GM23338 (cell line): ENCODE results near the gene TRPM3. TPM values are rescaled to one million over a fixed set of nuclear protein-coding genes. Genes with fewer than 3 reads are reported as not detected.

Experiments used
- ATAC-seq: fragments of 200-7000 bp; cut with Tn5 transposase; 3 replicates; pipeline ENCODE4 v1.9.1; 2020
- DNase-seq: peaks from one replicate; pipeline ENCODE4 v3.0.0-alpha.2; 2015; ENCODE audit warnings: low spot score
- H2AFZ ChIP-seq: fragments of 200-600 bp; sonication (generic); 2 replicates; pipeline ENCODE4 v1.8.0; 2016; ENCODE audit warnings: antibody characterized with exemption, mild to moderate bottlenecking, moderate library complexity
- H3F3A ChIP-seq: fragments of 200-600 bp; sonication (generic); replicated peaks from 2 replicates; pipeline ENCODE4 v1.8.0; 2017; ENCODE audit warnings: antibody characterized with exemption, mixed run types, low read depth
- H3K27ac ChIP-seq: fragments of 200-600 bp; sonication (generic); 2 replicates; pipeline ENCODE4 v1.6.1; 2016; ENCODE audit warnings: low read depth
- H3K27me3 ChIP-seq: fragments of 200-600 bp; sonication (generic); 2 replicates; pipeline ENCODE4 v1.8.0; 2016; ENCODE audit warnings: mild to moderate bottlenecking, mixed run types, moderate library complexity; ENCODE audit not compliant: insufficient read depth
- H3K36me3 ChIP-seq: fragments of 200-600 bp; sonication (generic); 2 replicates; pipeline ENCODE4 v1.8.0; 2016; ENCODE audit warnings: mild to moderate bottlenecking; ENCODE audit not compliant: insufficient read depth
- H3K4me1 ChIP-seq: fragments of 200-600 bp; sonication (generic); 2 replicates; pipeline ENCODE4 v1.8.0; 2016; ENCODE audit warnings: mild to moderate bottlenecking, moderate library complexity; ENCODE audit not compliant: insufficient read depth
- H3K4me2 ChIP-seq: fragments of 200-600 bp; sonication (generic); 2 replicates; pipeline ENCODE4 v1.7.1; 2017; ENCODE audit warnings: mixed run types
- H3K4me3 ChIP-seq: fragments of 200-600 bp; sonication (generic); 2 replicates; pipeline ENCODE4 v1.6.1; 2016; ENCODE audit warnings: mixed run types
- H3K79me2 ChIP-seq: fragments of 200-600 bp; sonication (generic); replicated peaks from 2 replicates; pipeline ENCODE4 v1.8.0; 2017; ENCODE audit warnings: mild to moderate bottlenecking; ENCODE audit not compliant: insufficient read depth
- H3K9me2 ChIP-seq: fragments of 200-600 bp; sonication (generic); 2 replicates; pipeline ENCODE4 v1.8.0; 2017; ENCODE audit not compliant: insufficient read depth
- H4K20me1 ChIP-seq: fragments of 200-600 bp; sonication (generic); replicated peaks from 2 replicates; pipeline ENCODE4 v1.8.0; 2017; ENCODE audit warnings: mild to moderate bottlenecking; ENCODE audit not compliant: insufficient read depth
- H3K27ac Mint-ChIP-seq: 2 replicates; pipeline ENCODE4 v1.8.0; 2020; ENCODE audit warnings: inconsistent platforms, mild to moderate bottlenecking, moderate library complexity, mixed read lengths
- H3K27me3 Mint-ChIP-seq: 3 replicates; pipeline ENCODE4 v1.8.0; 2022; ENCODE audit warnings: low read depth, mild to moderate bottlenecking, moderate library complexity, mixed read lengths, inconsistent platforms; ENCODE audit not compliant: insufficient read depth, poor library complexity
- H3K36me3 Mint-ChIP-seq: 3 replicates; pipeline ENCODE4 v1.8.0; 2021; ENCODE audit warnings: low read depth, mild to moderate bottlenecking, inconsistent platforms, moderate library complexity, mixed read lengths
- H3K4me1 Mint-ChIP-seq: 3 replicates; pipeline ENCODE4 v1.8.0; 2020; ENCODE audit warnings: mild to moderate bottlenecking, inconsistent platforms, mixed read lengths
- H3K4me3 Mint-ChIP-seq: 3 replicates; pipeline ENCODE4 v1.8.0; 2021; ENCODE audit warnings: moderate library complexity, mild to moderate bottlenecking, inconsistent platforms, mixed read lengths
- H3K9me3 Mint-ChIP-seq: 3 replicates; pipeline ENCODE4 v1.8.0; 2020; ENCODE audit warnings: moderate library complexity, mild to moderate bottlenecking, inconsistent platforms, mixed read lengths
- EZH2 ChIP-seq: fragments of 200-600 bp; sonication (generic); IDR thresholded peaks from one replicate; pipeline ENCODE4 v1.8.0; 2017; ENCODE audit warnings: antibody characterized with exemption, mild to moderate bottlenecking, low read depth; ENCODE audit not compliant: unreplicated experiment
- EZH2phosphoT487 ChIP-seq: fragments of 200-600 bp; sonication (generic); IDR thresholded peaks from one replicate; pipeline ENCODE4 v1.8.1; 2018; ENCODE audit warnings: antibody characterized with exemption; ENCODE audit not compliant: unreplicated experiment
- JUNB ChIP-seq: IDR thresholded peaks from one replicate; pipeline ENCODE4 v1.6.1; 2016; ENCODE audit warnings: antibody characterized with exemption; ENCODE audit not compliant: unreplicated experiment
- NANOG ChIP-seq: IDR thresholded peaks from 2 replicates; pipeline ENCODE4 v1.6.1; 2016; ENCODE audit warnings: antibody characterized with exemption, borderline replicate concordance
- POLR2AphosphoS5 ChIP-seq: IDR thresholded peaks from 2 replicates; pipeline ENCODE4 v1.6.1; 2016; ENCODE audit warnings: antibody characterized with exemption, low read depth
- ZNF114 ChIP-seq: fragments of 250-450 bp; sonication (Bioruptor Pico); IDR thresholded peaks from 2 replicates; pipeline ENCODE4 v1.5.0; 2020; ENCODE audit warnings: mild to moderate bottlenecking, moderate library complexity
- ZNF331 ChIP-seq: fragments of 250-450 bp; sonication (Bioruptor Pico); IDR thresholded peaks from 2 replicates; pipeline ENCODE4 v1.5.0; 2020; ENCODE audit warnings: low read depth, mild to moderate bottlenecking, moderate library complexity
- polyA plus RNA-seq: library from polyadenylated mRNA; unstranded; fragments of >200 nt; fragmentation: Nextera tagmentation; extraction: Ambion mirVana; gene quantifications from 2 replicates; pipeline ENCODE4 v1.2.1, GENCODE V29; 2016
- total RNA-seq: library from RNA; depleted of rRNA; stranded (reverse); fragments of >200 nt; shearing (Covaris generic); gene quantifications from 2 replicates; pipeline ENCODE4 v1.2.3, GENCODE V29; 2014
- TF ChIP-seq, protein P1 (sequence below): IDR thresholded peaks from one replicate; pipeline ENCODE4 v1.6.1; 2018; ENCODE audit warnings: antibody characterized with exemption; ENCODE audit not compliant: unreplicated experiment
- TF ChIP-seq, protein P2 (sequence below): IDR thresholded peaks from 2 replicates; pipeline ENCODE4 v1.6.1; 2016; ENCODE audit warnings: antibody characterized with exemption
- TF ChIP-seq, protein P3 (sequence below), 2 experiments: fragments of 200-600 bp in 1 of 2; sonication (generic) in 1 of 2; conservative IDR thresholded peaks; 2 replicates each; pipeline versions ENCODE4 v1.5.1 to v1.6.1; 2016 to 2017; ENCODE audit warnings: antibody characterized with exemption in 2 of 2, low read depth in 2 of 2, mild to moderate bottlenecking in 2 of 2, moderate library complexity in 1 of 2

The TRPM3 gene
- total and polyA plus RNA-seq, 2 experiments from 2014 or later: 2.8 to 8.2 TPM

DNA sequence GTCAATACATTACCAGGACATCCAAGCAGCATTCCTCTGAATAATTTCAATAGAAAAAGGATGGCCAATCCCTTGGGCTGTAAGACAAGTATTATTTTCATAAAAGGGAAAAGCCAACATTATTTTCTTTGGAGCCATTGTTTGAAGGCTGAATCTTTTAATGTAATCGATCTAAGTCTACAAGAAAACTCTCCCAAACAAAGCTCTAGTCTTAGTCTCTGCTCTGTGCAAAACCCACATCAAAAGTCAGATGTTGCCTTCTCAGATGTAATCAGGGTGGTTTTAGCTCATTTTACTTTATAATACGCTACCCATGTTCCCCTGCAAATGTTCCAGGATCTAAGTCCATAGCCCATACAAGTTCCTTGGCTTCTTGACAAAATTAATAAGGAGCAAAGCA lies 325.6 kb downstream of the TRPM3 start (continued):
- TF ChIP-seq, protein P1, sequence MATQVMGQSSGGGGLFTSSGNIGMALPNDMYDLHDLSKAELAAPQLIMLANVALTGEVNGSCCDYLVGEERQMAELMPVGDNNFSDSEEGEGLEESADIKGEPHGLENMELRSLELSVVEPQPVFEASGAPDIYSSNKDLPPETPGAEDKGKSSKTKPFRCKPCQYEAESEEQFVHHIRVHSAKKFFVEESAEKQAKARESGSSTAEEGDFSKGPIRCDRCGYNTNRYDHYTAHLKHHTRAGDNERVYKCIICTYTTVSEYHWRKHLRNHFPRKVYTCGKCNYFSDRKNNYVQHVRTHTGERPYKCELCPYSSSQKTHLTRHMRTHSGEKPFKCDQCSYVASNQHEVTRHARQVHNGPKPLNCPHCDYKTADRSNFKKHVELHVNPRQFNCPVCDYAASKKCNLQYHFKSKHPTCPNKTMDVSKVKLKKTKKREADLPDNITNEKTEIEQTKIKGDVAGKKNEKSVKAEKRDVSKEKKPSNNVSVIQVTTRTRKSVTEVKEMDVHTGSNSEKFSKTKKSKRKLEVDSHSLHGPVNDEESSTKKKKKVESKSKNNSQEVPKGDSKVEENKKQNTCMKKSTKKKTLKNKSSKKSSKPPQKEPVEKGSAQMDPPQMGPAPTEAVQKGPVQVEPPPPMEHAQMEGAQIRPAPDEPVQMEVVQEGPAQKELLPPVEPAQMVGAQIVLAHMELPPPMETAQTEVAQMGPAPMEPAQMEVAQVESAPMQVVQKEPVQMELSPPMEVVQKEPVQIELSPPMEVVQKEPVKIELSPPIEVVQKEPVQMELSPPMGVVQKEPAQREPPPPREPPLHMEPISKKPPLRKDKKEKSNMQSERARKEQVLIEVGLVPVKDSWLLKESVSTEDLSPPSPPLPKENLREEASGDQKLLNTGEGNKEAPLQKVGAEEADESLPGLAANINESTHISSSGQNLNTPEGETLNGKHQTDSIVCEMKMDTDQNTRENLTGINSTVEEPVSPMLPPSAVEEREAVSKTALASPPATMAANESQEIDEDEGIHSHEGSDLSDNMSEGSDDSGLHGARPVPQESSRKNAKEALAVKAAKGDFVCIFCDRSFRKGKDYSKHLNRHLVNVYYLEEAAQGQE: no peak
- TF ChIP-seq, protein P2, sequence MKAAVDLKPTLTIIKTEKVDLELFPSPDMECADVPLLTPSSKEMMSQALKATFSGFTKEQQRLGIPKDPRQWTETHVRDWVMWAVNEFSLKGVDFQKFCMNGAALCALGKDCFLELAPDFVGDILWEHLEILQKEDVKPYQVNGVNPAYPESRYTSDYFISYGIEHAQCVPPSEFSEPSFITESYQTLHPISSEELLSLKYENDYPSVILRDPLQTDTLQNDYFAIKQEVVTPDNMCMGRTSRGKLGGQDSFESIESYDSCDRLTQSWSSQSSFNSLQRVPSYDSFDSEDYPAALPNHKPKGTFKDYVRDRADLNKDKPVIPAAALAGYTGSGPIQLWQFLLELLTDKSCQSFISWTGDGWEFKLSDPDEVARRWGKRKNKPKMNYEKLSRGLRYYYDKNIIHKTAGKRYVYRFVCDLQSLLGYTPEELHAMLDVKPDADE: no peak
- TF ChIP-seq POLR2AphosphoS5: no peak
- no peak for TF ChIP-seq ZNF331 (CRISPR knock-in tag)

DNA sequence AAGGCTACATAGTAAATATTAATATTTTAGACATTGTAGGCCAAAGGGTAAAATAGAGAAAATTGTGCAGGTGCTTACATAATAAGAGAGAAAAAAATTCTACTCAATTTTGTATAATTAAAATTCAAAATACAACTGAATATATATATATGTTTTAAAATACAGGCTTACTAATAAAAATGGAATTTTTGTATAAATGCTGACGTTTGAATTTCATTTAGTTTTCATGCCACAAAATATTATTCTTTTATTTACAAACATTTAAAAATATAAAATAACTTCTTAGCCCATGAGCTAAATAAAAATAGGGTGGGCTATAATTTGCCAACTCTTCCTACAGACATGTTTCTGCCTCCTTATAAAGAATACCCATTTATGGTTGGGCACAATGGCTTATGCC lies 328.6 kb downstream of the TRPM3 start:
- Mint-ChIP-seq H3K36me3 (no peaks in the 10 kb centered on the region; the same call in 2 of the 3 replicates), H3K9me3 (no peaks in the 10 kb centered on the region), H3K27me3 (no peaks in the 10 kb centered on the region), H3K4me3 (no peak overlapping the region), H3K4me1 (peaks cover 6% of the 10 kb centered on the region; the same call in 2 of the 3 replicates), H3K27ac (no peak overlapping the region)
- no peak overlapping the region for H2AFZ ChIP-seq
- H3K4me1 ChIP-seq: no peaks in the 10 kb centered on the region
- H3K27ac ChIP-seq: no peak overlapping the region
- H3K27me3 ChIP-seq: no peaks in the 10 kb centered on the region
- no peaks in the 10 kb centered on the region for H3K9me2 ChIP-seq
- no peak for DNase-seq
- no peaks in the 10 kb centered on the region for H3K36me3 ChIP-seq
- ATAC-seq: no peak
- no peaks in the 10 kb centered on the region for H3F3A ChIP-seq
- TF ChIP-seq, protein P1: no peak
- TF ChIP-seq ZNF331 (CRISPR knock-in tag) (no peak), ZNF114 (no peak), JUNB (no peak), EZH2 (no peak), NANOG (no peak), EZH2phosphoT487 (no peak)
- TF ChIP-seq, protein P2: no peak
- TF ChIP-seq, protein P3, sequence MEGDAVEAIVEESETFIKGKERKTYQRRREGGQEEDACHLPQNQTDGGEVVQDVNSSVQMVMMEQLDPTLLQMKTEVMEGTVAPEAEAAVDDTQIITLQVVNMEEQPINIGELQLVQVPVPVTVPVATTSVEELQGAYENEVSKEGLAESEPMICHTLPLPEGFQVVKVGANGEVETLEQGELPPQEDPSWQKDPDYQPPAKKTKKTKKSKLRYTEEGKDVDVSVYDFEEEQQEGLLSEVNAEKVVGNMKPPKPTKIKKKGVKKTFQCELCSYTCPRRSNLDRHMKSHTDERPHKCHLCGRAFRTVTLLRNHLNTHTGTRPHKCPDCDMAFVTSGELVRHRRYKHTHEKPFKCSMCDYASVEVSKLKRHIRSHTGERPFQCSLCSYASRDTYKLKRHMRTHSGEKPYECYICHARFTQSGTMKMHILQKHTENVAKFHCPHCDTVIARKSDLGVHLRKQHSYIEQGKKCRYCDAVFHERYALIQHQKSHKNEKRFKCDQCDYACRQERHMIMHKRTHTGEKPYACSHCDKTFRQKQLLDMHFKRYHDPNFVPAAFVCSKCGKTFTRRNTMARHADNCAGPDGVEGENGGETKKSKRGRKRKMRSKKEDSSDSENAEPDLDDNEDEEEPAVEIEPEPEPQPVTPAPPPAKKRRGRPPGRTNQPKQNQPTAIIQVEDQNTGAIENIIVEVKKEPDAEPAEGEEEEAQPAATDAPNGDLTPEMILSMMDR (conservative IDR thresholded peaks at IDR 0.05; ENCODE audit: low read depth in 2 of 2): no peak
- H4K20me1 ChIP-seq: no peaks in the 10 kb centered on the region
- H3K79me2 ChIP-seq: no peaks in the 10 kb centered on the region
- no peak overlapping the region for H3K4me3 ChIP-seq
- no peak overlapping the region for H3K4me2 ChIP-seq
